DMS 273 (cell line): Measurements from ENCODE around the gene DPYSL3.
A peak's percentile ranks its signal among the peaks of the same experiment; 100 is the strongest.

ENCODE experiments used
- DNase-seq: peaks from one replicate; lab custom pipeline; 2025; ENCODE audit not compliant: unreplicated experiment; lab: John Stamatoyannopoulos, UW

Gene DPYSL3

GRCh38 chr5:147406636-147407035, 103.2 kb downstream of the DPYSL3 start:
- no peak for DNase-seq

- no peak for DNase-seq
Measured at GRCh38 chr5:147404706-147405105, 105.2 kb downstream of the DPYSL3 start.

- no peak for DNase-seq
Measured at GRCh38 chr5:147403651-147404640, 105.9 kb downstream of the DPYSL3 start.

GRCh38 chr5:147400881-147401280, 109.0 kb downstream of the DPYSL3 start:
- DNase-seq, result no peak

GRCh38 chr5:147400126-147400809, 109.6 kb downstream of the DPYSL3 start:
- no peak for DNase-seq

GRCh38 chr5:147398860-147399259, 111.0 kb downstream of the DPYSL3 start:
- no peak for DNase-seq

- no peak for DNase-seq
Measured at GRCh38 chr5:147397616-147398015, 112.3 kb downstream of the DPYSL3 start.

- no peak for DNase-seq
Measured at GRCh38 chr5:147396070-147396823, 113.6 kb downstream of the DPYSL3 start.

- DNase-seq, result peak; percentile 10
Measured at GRCh38 chr5:147393874-147394672, 115.8 kb downstream of the DPYSL3 start.

- peak; percentile 42 for DNase-seq
Measured at GRCh38 chr5:147391781-147392180, 118.1 kb downstream of the DPYSL3 start.

GRCh38 chr5:147390654-147391225, 119.1 kb downstream of the DPYSL3 start:
- DNase-seq, result no peak

GRCh38 chr5:147388184-147389108, 121.4 kb downstream of the DPYSL3 start:
- no peak for DNase-seq

GRCh38 chr5:147387109-147387508, 122.8 kb downstream of the DPYSL3 start:
- DNase-seq, result no peak

- no peak for DNase-seq
Measured at GRCh38 chr5:147384346-147385193, 125.3 kb downstream of the DPYSL3 start.

- DNase-seq, result no peak
Measured at GRCh38 chr5:147382776-147383175, 127.1 kb downstream of the DPYSL3 start.

- DNase-seq, result no peak
Measured at GRCh38 chr5:147381555-147381954, 128.3 kb downstream of the DPYSL3 start.

- no peak for DNase-seq
Measured at GRCh38 chr5:147377682-147378081, 132.2 kb downstream of the DPYSL3 start.

GRCh38 chr5:147375151-147375550, 134.7 kb downstream of the DPYSL3 start:
- no peak for DNase-seq
